NCI-H1930 (cell line): ENCODE data around the gene UIMC1.

Experiments
- DNase-seq, 2 experiments: peaks; one replicate each; lab custom pipeline; 2025; lab: John Stamatoyannopoulos, UW

Gene UIMC1

GRCh38 chr5:176870110-176870591 lies 136.4 kb downstream of the UIMC1 start:
- no peak for DNase-seq

DNA sequence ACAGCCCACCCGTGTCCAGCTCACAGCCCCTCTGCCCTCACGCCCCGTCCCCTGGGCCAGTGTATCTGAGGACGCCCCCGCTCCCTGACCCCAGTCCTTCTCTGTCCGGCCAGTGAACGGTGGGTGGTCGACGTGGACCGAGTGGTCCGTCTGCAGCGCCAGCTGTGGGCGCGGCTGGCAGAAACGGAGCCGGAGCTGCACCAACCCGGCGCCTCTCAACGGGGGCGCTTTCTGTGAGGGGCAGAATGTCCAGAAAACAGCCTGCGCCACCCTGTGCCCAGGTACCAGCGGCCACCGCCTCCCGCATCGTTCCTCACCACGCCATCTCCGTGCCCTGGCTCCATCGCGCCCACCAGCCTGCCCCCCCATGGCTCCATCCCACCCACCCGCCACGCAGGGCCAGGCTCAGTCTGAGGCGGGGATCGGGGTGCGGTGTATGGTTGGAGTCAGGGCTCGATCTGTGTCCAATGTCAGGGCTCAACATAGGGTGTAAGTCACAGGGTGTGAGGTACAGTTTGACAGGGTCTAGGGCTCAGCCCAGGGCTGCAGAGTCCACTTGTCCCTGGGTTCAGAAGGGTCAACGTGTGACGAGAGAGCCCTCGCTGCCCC lies 137.0 kb downstream of the UIMC1 start:
- no peak for DNase-seq

- DNase-seq = no peak
These were observed 137.8 kb downstream of the UIMC1 start for GRCh38 chr5:176868731-176869130.

DNA sequence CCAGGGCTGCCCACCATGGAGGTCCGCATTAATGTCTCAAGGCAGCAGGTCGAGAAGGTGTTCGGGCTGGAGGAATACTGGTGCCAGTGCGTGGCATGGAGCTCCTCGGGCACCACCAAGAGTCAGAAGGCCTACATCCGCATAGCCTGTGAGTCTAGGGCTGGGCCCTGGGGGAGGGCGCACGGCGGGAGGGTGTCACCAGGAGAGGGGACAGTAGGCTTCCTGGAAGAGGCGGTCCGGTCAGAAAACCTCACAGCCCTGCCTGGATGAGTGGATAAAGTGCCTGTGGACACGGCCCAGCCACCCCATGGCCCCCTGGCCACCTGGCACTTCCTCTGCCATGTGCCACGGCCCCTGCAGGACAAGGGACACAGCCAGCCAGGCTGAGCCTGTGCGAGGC lies 138.5 kb downstream of the UIMC1 start:
- no peak for DNase-seq

GRCh38 chr5:176866707-176867310 lies 139.8 kb downstream of the UIMC1 start:
- DNase-seq = no peak

GRCh38 chr5:176865964-176866363 lies 140.6 kb downstream of the UIMC1 start:
- no peak for DNase-seq

DNA sequence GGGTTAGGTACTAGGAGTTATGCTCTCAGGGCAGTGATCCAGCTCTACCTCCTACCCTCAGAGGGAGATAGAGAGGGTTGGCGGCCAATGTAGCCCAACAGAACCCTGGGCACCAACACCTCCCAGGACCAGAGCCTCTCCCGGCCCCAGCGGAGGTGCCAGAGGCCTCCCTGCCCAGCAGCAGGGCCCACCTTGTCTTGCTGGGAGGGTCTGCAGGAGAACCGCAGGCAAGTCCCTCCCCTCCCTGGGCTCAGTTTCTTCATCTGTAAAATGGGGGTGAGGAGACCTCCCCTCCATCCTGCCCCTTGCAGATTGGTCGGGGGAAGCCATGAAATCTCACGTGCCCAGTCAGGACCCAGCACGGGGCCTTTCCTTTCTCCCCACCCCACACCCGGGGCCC lies 141.8 kb downstream of the UIMC1 start:
- DNase-seq = no peak

- no peak for DNase-seq
These were observed 142.8 kb downstream of the UIMC1 start for GRCh38 chr5:176863765-176864098.

DNA sequence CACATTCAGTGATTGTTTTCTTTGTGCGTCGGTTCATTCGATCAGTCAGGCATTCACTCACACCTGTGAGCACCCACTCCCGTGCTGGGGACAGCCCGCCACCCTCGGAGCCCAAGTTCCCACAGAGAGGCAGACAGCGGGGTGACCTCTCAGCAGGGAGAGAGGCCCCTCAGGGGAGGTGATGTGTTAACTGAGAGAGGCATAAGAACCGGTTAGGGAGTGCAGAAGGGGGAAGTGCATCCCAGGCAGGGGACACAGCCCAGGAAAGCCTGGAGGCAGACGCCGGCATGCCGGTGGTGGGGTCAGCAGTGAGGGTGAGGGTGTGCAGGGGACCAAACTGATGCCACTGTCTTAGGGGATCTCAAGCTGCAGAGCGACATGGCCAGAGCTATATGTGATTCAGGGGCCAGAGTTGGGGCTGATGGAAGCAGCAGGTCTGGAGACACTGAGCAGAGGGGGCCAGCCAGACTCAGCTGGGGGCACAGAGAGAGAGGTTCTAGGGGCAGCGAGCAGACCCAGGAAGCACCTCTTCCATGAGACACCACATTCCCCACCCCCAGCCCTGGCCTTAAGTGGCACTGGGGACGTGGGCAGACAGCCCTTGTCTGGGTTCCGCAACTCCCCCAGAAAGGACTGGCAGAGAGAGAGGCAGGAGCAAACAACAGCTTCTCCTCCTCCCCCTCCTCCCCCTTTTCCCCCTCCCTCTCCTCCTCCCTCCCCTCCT lies 143.4 kb downstream of the UIMC1 start:
- DNase-seq = no peak

DNA sequence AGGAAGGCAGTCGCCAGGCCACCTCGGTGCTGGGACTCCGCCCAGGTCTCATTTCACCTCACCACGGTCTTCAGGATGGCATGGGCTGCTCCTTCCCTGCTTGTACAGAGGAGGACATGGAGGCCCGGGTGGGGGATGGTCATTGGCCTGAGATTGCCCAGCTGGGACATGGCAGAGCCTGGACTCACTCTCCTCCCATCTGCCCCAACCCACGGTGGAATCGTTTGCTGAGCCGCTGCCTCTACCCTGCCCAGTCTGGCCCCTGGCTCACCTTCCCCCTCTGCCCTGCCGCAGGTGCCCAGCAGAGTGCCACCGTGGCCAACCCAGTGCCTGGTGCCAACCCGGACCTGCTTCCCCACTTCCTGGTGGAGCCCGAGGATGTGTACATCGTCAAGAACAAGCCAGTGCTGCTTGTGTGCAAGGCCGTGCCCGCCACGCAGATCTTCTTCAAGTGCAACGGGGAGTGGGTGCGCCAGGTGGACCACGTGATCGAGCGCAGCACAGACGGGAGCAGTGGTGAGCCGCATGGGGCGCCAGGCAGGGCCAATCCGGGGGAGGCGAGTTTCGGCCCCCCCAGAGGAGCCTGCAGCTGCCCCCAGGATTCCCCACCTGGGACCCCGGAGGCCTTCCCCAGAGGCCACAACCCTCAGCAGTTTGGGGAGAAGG lies 144.1 kb downstream of the UIMC1 start:
- no peak for DNase-seq

GRCh38 chr5:176861276-176861675 lies 145.3 kb downstream of the UIMC1 start:
- DNase-seq = no peak

DNA sequence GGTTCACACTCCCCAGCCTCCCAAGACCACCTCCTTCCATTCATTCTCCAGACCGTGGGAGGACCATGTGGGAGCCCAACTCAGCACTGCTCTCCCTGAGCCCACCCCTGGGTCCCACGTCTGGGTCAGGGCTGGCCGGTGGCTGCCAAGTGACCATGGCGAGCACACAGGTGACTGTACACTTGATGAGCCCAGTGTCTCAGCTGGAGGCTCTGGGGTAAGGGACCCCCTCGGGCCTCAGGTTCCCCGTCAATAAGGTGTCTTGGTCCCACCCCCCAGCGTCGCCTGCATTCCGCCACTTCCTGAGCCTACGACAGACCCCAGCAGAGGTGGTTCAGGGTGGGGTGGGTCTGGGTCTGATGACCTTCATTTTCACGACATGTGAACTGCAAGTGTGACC lies 146.2 kb downstream of the UIMC1 start:
- no peak for DNase-seq

DNA sequence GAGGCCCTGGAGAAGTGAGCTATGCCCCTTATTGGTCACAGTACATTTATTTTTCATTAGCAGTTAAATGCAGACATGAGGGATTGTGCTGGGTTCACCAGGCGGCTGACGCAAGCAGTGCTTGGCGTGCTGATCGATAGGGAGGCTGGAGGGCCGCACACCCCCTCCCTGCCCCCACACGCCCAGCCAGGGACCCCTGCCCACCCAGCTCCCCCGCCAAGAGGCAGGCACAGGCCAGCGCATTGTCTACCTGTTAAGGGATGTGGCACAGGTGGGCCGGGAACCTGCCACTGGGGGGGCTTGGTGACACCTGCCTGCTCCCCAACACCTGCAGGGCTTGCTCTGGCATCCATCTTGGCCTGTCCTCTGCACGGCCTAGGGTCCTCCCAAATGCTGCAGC lies 146.7 kb downstream of the UIMC1 start:
- DNase-seq = no peak

- no peak for DNase-seq
These were observed 148.7 kb downstream of the UIMC1 start for GRCh38 chr5:176857894-176858273.

DNA sequence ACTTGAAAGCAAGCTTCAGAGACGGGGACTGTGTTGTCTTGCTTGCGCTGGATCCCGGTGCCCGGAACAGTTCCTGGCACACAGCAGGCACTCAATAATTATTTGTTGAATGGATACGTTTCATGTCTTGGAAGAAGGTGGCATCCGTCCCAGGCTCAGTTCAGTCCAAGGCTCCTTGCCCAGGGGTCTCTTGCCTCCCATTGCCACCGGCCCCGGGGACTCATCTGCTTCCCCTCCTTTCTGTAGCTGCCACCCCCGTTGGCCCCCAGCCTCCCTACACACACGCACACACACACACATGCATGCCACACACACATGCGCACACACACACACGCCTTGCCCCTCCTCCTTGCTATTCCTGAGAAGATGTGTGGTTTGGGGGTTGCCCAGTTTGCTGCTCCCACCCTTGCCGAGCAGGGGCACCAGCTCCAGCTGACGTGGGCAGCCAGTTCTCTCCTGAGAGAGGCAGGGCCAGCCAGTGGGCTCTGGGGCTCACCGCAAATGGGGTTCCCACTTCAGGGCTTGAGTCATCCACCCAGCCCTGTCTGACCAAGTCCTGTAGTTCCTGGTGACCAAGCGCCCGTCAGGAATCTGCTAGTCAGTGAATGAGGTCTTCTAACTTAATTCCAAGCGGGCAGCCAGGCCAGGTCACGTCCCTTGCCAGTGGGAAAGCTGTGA lies 149.2 kb downstream of the UIMC1 start:
- no peak for DNase-seq

DNA sequence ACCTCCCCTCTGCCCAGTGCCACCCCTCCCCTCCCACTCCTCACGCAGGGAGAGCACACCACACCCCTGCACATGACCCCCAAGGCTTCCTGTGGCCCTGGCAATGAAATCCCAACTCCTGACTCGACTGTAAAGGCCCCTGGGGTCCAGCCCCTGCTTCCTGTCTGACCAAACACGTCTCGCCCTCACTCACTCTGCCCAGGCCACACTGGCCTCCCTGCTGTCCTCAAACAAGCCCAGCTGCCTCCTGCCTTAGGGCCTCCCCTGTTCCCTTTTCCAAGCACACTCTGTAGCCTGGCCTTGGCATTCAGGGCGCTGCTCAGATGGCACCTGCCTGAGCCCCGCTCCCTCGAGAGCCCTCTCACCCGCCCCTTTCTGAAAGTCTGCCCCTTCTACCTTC lies 149.8 kb downstream of the UIMC1 start:
- no peak for DNase-seq

GRCh38 chr5:176855598-176855997 lies 151.0 kb downstream of the UIMC1 start:
- no peak for DNase-seq
